Measurements from ENCODE around the gene UCP3.

UCP3 gene

GRCh38 chr11:73976451-73977151 lies 32.3 kb downstream of the UCP3 start:
- DNase-seq: no peak

DNA sequence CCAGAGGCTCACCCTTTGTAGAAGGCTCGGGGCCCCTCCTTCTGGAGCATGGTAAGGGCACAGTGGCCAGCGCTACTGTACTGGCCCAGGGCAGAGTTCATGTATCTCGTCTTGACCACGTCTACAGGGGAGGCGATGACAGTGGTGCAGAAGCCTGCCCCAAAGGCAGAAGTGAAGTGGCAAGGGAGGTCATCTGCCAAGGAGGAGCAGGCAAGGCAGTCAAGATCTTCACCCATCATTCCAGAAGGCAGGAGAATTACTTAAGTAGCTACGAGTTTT lies 33.5 kb downstream of the UCP3 start:
- DNase-seq: no peak

GRCh38 chr11:73974604-73975478 lies 34.0 kb downstream of the UCP3 start:
- DNase-seq: no peak

DNA sequence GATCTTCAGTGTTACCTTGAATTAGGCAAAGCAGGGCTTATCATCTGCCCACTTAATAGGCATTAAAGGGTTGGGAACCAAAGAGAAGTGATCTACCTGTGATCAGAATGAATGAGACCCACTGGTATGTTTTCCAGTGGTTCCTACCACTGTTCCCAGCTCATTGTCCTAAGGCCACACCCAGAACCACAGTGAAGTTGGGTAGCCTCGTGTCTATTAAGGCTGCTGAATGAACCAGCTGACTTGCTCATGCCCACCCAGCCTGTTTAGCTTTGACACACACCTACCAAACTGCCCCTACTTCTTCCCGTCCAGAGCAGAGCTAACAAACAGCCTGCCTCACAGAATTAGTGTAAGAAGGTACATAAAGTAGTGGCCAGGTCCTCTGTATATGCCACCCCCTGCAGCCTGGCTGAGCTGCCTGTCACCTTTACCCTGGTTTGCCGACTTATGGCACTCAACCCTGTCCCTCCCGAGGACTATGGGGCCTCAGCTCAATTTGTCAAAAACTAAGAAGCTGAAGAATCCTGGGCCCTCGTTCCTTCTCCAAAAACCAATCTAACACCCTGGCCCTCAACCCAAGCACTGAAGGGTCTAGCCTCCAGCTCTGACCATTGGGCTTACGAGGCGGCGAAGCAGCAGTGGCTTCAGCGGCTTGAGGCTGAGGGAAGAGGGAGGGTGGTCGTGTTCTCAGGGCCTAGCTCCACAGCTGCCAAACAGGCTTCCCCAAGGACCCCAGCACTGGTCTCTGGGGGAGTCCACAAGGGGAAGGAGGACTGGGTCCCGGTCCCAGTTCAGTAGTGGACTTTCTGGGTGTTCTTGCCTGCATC lies 36.0 kb downstream of the UCP3 start:
- DNase-seq: no peak

DNA sequence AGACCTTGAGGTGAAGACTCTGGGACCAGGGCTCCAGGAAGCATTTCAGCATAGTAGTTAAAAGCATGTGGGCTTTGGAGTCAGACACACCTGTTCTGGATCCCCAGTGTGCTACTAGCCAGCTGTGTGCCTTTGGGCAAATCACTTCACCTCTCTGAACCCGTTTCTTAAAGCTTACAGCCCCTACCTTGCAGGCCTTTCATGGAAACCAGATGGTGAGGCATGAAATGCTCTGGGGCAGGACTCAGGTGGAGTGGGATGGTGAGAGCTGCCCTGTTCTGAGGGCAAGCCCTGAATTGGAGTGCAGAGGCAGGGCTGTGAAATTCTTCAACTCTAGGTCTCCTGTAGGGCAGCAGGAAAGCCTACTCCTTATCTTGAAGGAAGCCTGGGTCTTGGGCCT lies 36.7 kb downstream of the UCP3 start:
- DNase-seq: no peak

DNA sequence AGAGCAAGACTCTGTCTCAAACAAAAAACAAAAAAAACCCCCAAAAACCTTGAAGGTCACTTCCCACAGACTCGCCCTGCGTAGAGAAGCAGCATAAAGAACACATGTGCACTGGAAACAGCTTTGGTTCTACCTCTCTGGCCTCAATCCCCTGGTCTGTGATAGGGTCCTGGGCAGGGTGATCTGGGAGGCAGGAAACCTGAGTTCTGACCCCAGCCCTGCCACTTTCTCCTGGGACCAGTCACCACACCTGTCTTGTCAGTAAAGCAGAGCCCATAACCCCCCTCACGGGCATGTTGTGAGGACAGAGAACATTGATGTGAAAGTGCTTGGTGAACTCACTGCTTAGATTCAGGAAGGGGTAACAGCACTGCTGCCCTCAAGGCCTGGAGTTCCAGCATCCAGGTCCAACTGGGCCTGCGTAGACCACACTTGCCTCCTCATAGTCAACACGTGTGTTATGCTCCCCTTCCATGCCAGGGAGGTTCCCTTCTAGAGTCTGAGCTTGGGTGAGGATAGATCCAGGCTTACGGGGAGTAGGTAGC lies 37.6 kb downstream of the UCP3 start:
- no peak for DNase-seq

- peak in 1 of 2 donors; percentile 25 for DNase-seq
Observed at GRCh38 chr11:73969991-73970800, 38.7 kb downstream of the UCP3 start.

- no peak for DNase-seq
Observed at GRCh38 chr11:73969091-73969490, 39.8 kb downstream of the UCP3 start.

DNA sequence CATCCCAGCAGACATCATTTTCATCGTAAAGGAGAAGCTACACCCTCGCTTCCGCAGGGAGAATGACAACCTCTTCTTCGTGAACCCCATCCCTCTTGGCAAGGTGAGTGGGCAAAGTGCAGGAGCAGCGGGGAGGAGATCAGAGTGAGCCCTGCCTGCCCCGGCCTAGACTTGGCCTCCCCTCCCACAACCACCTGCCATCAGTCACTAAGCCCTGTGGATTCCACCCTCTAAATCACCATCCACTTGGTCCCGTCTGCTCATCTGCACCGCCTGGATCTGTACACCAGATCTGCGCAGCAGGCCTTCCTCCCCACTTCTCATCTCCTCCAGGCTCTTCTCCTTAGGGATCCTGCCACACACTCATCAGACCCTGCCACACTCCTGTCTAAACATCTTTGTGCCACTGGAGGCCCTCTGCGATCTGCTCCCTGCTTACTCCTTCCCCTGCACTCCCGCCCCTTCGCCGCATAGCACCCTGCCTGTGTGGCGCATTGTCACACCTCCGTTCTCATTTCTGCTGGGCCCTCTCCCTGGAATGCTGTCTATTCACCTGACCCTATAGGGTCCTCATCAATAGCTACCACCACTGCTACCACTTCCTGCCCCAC lies 40.4 kb downstream of the UCP3 start:
- DNase-seq: no peak

DNA sequence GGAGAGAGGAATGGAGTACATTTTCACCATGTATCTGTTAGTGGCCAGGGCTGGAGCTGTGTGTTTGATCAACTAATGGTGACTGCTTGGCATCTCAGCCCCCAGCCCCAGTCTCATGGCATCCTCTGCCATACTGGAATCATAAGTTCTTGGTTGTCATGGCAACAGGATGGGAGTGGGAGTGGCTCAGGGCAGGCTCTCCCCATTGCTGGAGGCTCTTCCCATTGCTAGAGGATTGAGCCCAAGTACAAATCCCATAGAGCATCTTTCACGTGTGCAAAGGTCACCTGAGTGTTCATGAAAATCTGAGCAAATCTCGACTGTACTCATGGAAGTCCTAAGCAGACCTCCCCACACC lies 43.1 kb downstream of the UCP3 start:
- no peak for DNase-seq

DNA sequence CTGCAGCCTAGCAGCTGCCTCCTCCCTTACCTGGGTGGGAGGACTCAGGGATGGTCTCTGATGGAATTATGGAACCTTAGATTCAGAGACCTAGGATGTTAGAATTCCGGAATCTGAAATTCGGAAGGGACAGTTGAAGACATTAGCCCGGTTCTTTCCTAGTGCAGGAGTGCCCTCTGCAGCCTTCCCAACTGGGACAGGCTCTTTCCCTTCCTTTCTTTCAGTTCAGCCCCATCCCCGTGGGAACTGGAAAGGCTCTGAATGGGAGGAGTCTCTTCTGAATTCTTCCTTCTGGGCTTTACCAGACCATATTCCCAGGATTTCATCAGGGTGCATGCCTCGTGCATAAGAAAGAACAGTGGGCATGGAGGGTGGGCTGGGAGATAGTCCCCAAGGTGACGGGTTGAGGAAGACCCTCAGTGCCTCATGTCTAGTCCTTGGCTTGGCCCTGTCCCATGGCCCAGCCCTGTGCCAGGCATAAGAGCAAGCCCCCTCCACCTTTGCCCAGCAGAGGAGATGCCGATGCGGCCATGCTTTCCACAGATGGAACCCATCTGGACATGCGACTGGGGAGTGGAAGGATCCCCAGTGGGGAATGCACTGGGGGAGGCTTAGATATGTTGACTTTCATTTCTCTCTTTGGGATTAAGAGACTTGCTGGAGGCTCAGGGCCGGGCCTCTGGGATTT lies 43.7 kb downstream of the UCP3 start:
- DNase-seq: no peak

DNA sequence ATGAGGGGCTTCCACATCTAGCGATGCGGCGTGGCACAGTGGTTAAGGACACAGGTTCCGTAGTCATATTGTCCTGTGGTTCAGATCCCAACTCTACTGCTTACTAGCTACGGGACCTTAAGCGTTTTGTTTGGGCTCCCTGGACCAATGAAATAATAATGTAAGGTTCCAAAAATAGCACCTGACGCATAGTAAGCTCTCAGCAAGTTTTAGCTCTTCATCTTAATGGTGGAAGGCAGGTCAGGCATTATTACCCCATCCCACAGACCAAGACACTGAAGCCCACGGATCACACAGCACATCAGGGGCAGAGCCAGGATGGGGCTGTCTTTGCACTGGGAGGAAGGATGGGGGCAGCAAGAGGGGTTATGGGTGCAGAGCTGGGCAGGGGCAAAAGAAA lies 45.0 kb downstream of the UCP3 start:
- DNase-seq: no peak

DNA sequence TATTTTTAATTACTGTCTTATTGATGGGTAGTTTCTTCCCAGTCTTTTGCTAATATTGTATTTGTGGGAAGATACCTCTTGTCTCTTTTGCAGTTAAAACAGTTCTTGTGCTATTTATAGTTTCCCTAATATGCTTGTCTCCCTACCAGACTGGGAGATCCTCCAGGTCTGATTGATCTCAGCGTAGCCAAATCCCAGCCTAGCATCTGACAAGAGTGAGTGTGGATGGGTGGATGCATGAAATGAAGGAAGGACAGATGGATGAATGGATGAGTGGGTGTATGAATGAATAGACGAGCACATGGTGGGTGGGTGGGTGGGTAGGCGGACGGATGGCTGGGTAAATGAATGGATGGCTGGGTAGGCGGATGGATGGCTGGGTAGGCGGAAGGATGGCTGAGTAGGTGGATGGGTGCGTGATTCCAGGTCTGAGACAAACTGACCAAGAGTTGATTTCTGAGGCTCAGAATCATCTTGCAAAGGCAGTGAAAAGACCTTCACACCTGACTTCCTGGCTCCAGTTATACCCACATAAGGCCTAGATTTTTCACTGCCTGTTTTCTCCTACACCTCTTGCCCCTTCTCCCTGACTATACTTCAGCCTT lies 46.7 kb downstream of the UCP3 start:
- no peak for DNase-seq

DNA sequence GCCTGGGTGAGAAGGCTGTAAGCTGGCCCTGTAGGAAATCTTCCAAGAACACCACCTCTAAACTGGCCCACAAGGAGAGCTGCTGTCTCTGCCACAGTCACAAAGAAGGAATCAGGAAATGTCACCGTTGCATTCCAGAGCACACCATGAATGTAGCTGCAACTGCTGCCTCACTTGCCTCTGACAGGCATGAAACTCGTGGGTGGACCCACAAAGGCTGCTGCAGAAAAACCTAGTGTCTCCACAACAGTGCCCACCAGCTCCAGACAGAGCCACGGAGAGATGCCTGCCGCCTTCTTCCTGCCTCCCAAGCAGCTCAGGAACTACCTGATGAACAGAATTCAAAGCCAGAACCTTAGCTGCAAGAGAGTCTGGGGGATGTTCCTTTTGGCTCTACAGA lies 47.6 kb downstream of the UCP3 start:
- no peak for DNase-seq

DNA sequence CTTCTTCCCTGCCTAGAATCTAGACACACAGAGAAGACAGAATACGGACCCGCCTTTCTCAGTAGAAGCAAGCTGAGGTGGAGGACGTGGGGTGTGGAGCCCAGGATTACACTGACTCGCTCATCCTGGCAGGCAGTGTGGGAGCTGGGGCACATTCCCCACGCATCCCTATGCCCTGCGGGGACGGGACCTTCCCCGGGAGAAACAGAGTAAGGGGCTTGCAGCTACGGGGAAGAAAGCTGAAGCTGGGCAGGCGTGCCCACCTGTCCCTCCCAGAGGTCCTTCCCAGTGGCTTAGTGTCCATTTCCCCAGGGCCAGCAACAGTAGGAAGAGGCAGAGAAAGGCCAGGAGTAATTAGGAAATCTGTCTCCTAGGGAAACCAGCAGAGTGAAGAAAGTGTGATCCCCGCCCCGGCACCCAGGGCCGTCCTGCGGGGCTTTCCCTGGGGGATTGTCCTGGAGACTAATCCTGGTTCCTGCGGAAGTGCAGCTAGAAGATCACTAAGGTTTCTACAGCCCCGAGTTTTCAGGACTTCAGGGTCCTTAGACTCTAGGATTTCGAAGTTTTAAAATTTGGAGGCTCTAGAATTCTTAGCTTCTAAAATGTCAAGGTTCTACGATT lies 50.3 kb downstream of the UCP3 start:
- no peak for DNase-seq

- no peak for DNase-seq
Observed at GRCh38 chr11:73957654-73958361, 51.1 kb downstream of the UCP3 start.

DNA sequence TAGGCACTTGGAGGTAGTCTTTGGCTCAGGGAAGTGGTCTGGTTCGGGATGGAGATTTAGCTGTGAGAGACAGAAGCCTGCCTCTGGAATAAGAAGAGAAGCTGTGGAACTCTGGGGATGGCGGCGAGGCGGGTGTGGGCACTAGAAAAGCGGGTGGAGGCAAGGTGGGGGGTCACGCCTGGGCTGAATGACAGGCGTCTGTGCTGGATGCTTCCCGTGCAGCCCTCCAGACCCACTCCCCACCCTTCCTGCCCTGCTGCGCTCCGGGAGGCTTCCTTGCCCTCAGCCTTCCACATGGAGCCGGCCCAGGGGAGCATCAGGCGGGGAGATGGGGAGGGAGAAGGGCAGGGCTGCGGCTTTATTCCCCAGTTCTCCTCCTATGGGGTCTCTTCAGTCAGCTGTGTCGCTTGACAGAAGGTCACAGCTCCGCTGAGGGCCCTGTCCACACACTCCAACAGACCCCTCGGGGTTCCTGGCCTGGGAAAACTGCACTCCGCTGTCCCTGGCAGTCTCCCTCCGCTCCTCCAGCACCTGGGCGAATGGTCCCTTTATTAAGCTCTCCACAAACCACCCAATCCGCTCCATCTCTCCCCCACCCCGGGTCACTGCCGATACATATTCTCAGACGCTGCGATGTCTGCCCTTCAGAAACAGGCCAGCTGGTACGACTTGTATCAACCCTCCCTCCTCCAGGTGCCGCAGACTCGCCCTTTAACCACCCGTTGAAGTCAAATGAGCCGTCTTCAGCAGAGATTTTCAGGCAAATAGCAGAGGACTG lies 51.8 kb downstream of the UCP3 start:
- no peak for DNase-seq

DNA sequence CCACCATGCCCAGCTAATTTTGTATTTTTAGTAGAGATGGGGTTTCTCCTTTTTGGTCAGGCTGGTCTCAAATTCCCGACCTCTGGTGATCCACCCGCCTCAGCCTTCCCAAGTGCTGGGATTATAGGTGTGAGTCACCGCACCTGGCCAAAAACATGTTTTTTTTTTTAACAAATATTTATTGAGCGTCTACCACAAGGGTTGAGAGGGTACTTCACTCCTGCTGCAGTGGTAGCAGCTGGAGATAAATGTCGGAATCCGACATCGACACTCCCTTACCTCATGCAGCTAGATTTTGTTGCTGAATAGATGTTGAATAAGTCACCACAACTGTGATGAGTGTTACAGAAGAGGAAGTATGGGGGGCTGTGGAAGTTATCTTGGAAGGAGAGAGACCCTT lies 57.1 kb downstream of the UCP3 start:
- DNase-seq: no peak

Measured in stimulated activated CD4-positive, alpha-beta T cell treated with anti-CD3 and anti-CD28 coated beads, Interleukin-2, amount 100 ng/mL, for 24 hours (primary cell).